Glutamatergic neuron (in vitro differentiated cells): ENCODE data around the gene UTS2B. TPM values are rescaled to one million over a fixed set of nuclear protein-coding genes. Genes with fewer than 3 reads are reported as not detected.

Experiments
- DNase-seq: peaks from one replicate; pipeline ENCODE4 v3.0.0; 2022
- H3K27ac Mint-ChIP-seq: one replicate; pipeline ENCODE4 v1.8.0; 2020; ENCODE audit warnings: mild to moderate bottlenecking, mixed read lengths, inconsistent platforms; ENCODE audit not compliant: unreplicated experiment
- H3K27me3 Mint-ChIP-seq: one replicate; pipeline ENCODE4 v1.8.0; 2020; ENCODE audit warnings: mild to moderate bottlenecking, moderate library complexity, mixed read lengths, inconsistent platforms; ENCODE audit not compliant: unreplicated experiment
- H3K36me3 Mint-ChIP-seq: one replicate; pipeline ENCODE4 v1.8.0; 2020; ENCODE audit warnings: mild to moderate bottlenecking, mixed read lengths, inconsistent platforms; ENCODE audit not compliant: unreplicated experiment
- H3K4me1 Mint-ChIP-seq: one replicate; pipeline ENCODE4 v1.8.0; 2020; ENCODE audit warnings: mild to moderate bottlenecking, low read depth, mixed read lengths, inconsistent platforms; ENCODE audit not compliant: unreplicated experiment
- H3K4me3 Mint-ChIP-seq: one replicate; pipeline ENCODE4 v1.8.0; 2020; ENCODE audit warnings: mild to moderate bottlenecking, mixed read lengths, inconsistent platforms; ENCODE audit not compliant: unreplicated experiment
- H3K9me3 Mint-ChIP-seq: one replicate; pipeline ENCODE4 v1.8.0; 2020; ENCODE audit warnings: mild to moderate bottlenecking, moderate library complexity, mixed read lengths, inconsistent platforms; ENCODE audit not compliant: unreplicated experiment
- total RNA-seq: library from RNA; stranded (reverse); fragmentation: NEBNext Ultra II Directional; extraction: Animal tissue kit (Norgen Biotek cat#: 25700); gene quantifications from one replicate; pipeline ENCODE4 v1.2.1, GENCODE V29; 2021; ENCODE audit not compliant: unreplicated experiment
- TF ChIP-seq, protein P1 (sequence below): fragments of 200-600 bp; sonication (generic); IDR thresholded peaks from one replicate; pipeline ENCODE4 v1.5.0; 2021; ENCODE audit not compliant: partially characterized antibody, unreplicated experiment

UTS2B gene
- total RNA-seq, 1 donor from 2014 or later = not detected

DNA sequence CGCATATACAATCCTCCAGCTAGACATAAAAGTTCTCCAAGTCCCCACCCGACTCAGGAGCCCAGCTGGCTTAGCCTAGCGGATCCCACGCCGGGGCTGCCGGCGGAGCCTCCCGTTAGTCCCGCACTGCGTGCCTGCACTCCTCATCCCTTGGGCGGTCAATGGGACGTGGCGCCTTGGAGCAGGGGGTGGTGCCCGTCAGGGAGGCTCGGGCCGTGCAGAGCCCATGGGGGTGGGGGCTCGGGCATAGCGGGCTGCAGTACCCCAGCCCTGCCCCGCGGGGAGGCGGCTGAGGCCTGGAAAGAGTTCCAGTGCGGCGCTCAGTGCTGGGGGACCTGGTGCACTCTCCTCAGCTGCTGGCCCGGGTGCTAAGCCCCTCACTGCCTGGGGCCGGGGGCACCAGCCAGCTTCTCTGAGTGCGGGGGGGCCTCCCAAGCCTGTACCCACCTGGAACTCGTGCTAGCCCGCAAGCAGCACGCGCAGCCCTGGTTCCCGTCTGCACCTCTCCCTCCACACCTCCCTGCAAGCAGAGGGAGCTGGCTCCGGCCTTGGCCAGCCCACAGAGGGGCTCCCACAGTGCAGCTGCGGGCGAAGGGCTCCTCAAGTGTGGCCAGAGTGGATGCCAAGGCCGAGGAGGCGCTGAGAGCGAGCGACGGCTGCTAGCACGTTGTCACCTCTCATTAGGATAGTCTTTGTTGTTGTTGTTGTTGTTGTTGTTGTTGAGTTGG lies 13.3 kb downstream of the UTS2B start:
- no peak for DNase-seq
- Mint-ChIP-seq H3K36me3 (no peaks in the 10 kb centered on the region), H3K4me1 (no peaks in the 10 kb centered on the region), H3K4me3 (no peak overlapping the region), H3K27ac (no peak overlapping the region), H3K9me3 (peaks cover 2% of the 10 kb centered on the region), H3K27me3 (peaks cover 2% of the 10 kb centered on the region)
- TF ChIP-seq, protein P1, sequence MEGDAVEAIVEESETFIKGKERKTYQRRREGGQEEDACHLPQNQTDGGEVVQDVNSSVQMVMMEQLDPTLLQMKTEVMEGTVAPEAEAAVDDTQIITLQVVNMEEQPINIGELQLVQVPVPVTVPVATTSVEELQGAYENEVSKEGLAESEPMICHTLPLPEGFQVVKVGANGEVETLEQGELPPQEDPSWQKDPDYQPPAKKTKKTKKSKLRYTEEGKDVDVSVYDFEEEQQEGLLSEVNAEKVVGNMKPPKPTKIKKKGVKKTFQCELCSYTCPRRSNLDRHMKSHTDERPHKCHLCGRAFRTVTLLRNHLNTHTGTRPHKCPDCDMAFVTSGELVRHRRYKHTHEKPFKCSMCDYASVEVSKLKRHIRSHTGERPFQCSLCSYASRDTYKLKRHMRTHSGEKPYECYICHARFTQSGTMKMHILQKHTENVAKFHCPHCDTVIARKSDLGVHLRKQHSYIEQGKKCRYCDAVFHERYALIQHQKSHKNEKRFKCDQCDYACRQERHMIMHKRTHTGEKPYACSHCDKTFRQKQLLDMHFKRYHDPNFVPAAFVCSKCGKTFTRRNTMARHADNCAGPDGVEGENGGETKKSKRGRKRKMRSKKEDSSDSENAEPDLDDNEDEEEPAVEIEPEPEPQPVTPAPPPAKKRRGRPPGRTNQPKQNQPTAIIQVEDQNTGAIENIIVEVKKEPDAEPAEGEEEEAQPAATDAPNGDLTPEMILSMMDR = no peak

GRCh38 chr3:191314109-191314728 lies 16.1 kb downstream of the UTS2B start:
- Mint-ChIP-seq H3K27ac (no peak overlapping the region), H3K27me3 (peaks cover 2% of the 10 kb centered on the region), H3K9me3 (peaks cover 2% of the 10 kb centered on the region), H3K4me1 (no peaks in the 10 kb centered on the region), H3K36me3 (no peaks in the 10 kb centered on the region), H3K4me3 (no peak overlapping the region)
- TF ChIP-seq, protein P1 = no peak
- DNase-seq = no peak

GRCh38 chr3:191313296-191313695 lies 17.0 kb downstream of the UTS2B start:
- Mint-ChIP-seq H3K9me3 (peaks cover 2% of the 10 kb centered on the region), H3K36me3 (no peaks in the 10 kb centered on the region), H3K27me3 (peaks cover 2% of the 10 kb centered on the region)

GRCh38 chr3:191307341-191307740 lies 23.0 kb downstream of the UTS2B start:
- H3K4me3 Mint-ChIP-seq = no peak overlapping the region
- no peaks in the 10 kb centered on the region for H3K9me3 Mint-ChIP-seq
- H3K27me3 Mint-ChIP-seq = no peaks in the 10 kb centered on the region
- no peak for DNase-seq
- H3K4me1 Mint-ChIP-seq = no peaks in the 10 kb centered on the region
- TF ChIP-seq, protein P1 = no peak
- H3K27ac Mint-ChIP-seq = no peak overlapping the region
- H3K36me3 Mint-ChIP-seq = no peaks in the 10 kb centered on the region

More at GRCh38 chr3:191313296-191313695, 17.0 kb downstream of the UTS2B start:
- H3K4me3 Mint-ChIP-seq = no peak overlapping the region
- TF ChIP-seq, protein P1 = no peak
- no peak overlapping the region for H3K27ac Mint-ChIP-seq
- DNase-seq = no peak
- no peaks in the 10 kb centered on the region for H3K4me1 Mint-ChIP-seq

DNA sequence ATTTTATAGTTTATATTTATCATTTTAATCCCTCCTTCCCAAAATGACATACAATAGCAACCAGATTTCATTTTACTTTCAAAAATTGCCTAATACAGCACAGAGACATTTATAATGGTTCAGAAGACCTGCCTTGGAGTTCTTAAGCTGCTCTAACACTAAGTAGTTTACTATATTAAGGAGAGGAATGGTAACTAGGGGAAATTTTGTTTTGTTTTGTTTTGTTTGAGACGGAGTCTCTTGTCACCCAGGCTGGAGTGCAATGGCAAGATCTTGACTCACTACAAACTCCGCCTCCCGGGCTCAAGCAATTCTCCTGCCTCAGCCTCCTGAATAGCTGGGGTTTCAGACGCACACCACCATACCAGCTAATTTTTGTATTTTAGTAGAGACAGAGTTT lies 23.9 kb downstream of the UTS2B start:
- Mint-ChIP-seq H3K4me1 (peaks cover 6% of the 10 kb centered on the region), H3K27me3 (no peaks in the 10 kb centered on the region), H3K27ac (no peak overlapping the region)

More for the DNA sequence above, 23.9 kb downstream of the UTS2B start:
- H3K9me3 Mint-ChIP-seq = no peaks in the 10 kb centered on the region
- H3K36me3 Mint-ChIP-seq = no peaks in the 10 kb centered on the region
- TF ChIP-seq, protein P1 = no peak
- DNase-seq = no peak
- no peak overlapping the region for H3K4me3 Mint-ChIP-seq
